Activated CD4-positive, alpha-beta T cell treated with anti-CD3 and anti-CD28 coated beads for 36 hours (primary cell): Measurements from ENCODE around the gene PHLPP1. TPM values are rescaled to one million over a fixed set of nuclear protein-coding genes. Genes with fewer than 3 reads are reported as not detected.

Source experiments
- ATAC-seq: fragments of 200-7000 bp; cut with Tn5 transposase; one replicate; pipeline ENCODE4 v1.10.0; 2021; ENCODE audit warnings: mild to moderate bottlenecking, moderate library complexity
- CTCF ChIA-PET: fragments of 350-600 bp; sonication (Branson Sonifier 250); formaldehyde crosslinking; loops from one replicate; lab custom pipeline; 2021; ENCODE audit warnings: antibody characterized with exemption; lab: Charles Lee
- POLR2A ChIA-PET: fragments of 350-600 bp; sonication (Branson Sonifier 250); formaldehyde crosslinking; loops from one replicate; lab custom pipeline; 2021; ENCODE audit warnings: antibody characterized with exemption, inconsistent platforms; lab: Charles Lee
- DNase-seq: peaks from one replicate; pipeline ENCODE4 v3.0.0-alpha.2; 2020
- H3K27ac Mint-ChIP-seq: one replicate; pipeline ENCODE4 v1.8.0; 2021; ENCODE audit warnings: mixed read lengths
- H3K27me3 Mint-ChIP-seq: one replicate; pipeline ENCODE4 v1.8.0; 2021; ENCODE audit warnings: mixed read lengths
- H3K36me3 Mint-ChIP-seq: one replicate; pipeline ENCODE4 v1.8.0; 2021; ENCODE audit warnings: low read depth, mixed read lengths
- H3K4me1 Mint-ChIP-seq: one replicate; pipeline ENCODE4 v1.8.0; 2021; ENCODE audit warnings: mixed read lengths
- H3K4me3 Mint-ChIP-seq: one replicate; pipeline ENCODE4 v1.8.0; 2021; ENCODE audit warnings: mild to moderate bottlenecking, moderate library complexity, mixed read lengths
- H3K9me3 Mint-ChIP-seq: one replicate; pipeline ENCODE4 v1.8.0; 2021; ENCODE audit warnings: low read depth, mixed read lengths
- intact Hi-C, 2 experiments: fragments of 100-400 bp; cut with DNase I in 1 of 2; cut with micrococcal nuclease in 1 of 2; formaldehyde crosslinking; loops; one replicate each; pipeline versions ENCODE4 v1.14.2 to v1.15.1; 2022 to 2024; cut with DNase I, micrococcal nuclease
- total RNA-seq, 2 experiments: library from RNA; stranded (reverse); gene quantifications; one replicate each; pipeline ENCODE4 v1.2.3, GENCODE V29; 2021

Gene PHLPP1
- total RNA-seq, 2 experiments from 2014 or later: 6.8 to 8.5 TPM

- DNase-seq (no peak), ATAC-seq (no peak)
- intact Hi-C loops: no loop called here
- no peaks in the 10 kb centered on the region for H3K36me3 Mint-ChIP-seq
- ChIA-PET POLR2A (interaction anchor here (0.7 kb wide), 1 partner anchor 142 kb away, joined by 5 read pairs; no protein-coding TSS in a partner anchor), CTCF (interaction anchor here (1.8 kb wide), 1 partner anchor 335 kb away, joined by 5 read pairs; no protein-coding TSS in a partner anchor)
- no peak overlapping the region for H3K27ac Mint-ChIP-seq
- no peaks in the 10 kb centered on the region for H3K4me1 Mint-ChIP-seq
- no peaks in the 10 kb centered on the region for H3K9me3 Mint-ChIP-seq
- no peak overlapping the region for H3K4me3 Mint-ChIP-seq
- no peaks in the 10 kb centered on the region for H3K27me3 Mint-ChIP-seq
These were observed 289.2 kb downstream of the PHLPP1 start for GRCh38 chr18:63004466-63005089.

- H3K4me3 Mint-ChIP-seq: no peak overlapping the region
- ChIA-PET CTCF (interaction anchor here (1.8 to 2.9 kb wide), 2 partner anchors 12 to 334 kb away, joined by 5 to 16 read pairs; no protein-coding TSS in a partner anchor), POLR2A (no interaction called here)
- DNase-seq (no peak), ATAC-seq (no peak)
- no peaks in the 10 kb centered on the region for H3K36me3 Mint-ChIP-seq
- H3K9me3 Mint-ChIP-seq: no peaks in the 10 kb centered on the region
- H3K27ac Mint-ChIP-seq: no peak overlapping the region
- intact Hi-C loops: no loop called here
- H3K4me1 Mint-ChIP-seq: no peaks in the 10 kb centered on the region
- no peaks in the 10 kb centered on the region for H3K27me3 Mint-ChIP-seq
These were observed 290.0 kb downstream of the PHLPP1 start for GRCh38 chr18:63005306-63005705.

- intact Hi-C loops: no loop called here
- CTCF ChIA-PET: interaction anchor here (0.7 to 2.9 kb wide), 4 partner anchors 10 to 350 kb away, joined by 3 to 16 read pairs (median 4); no protein-coding TSS in a partner anchor
- DNase-seq (no peak), ATAC-seq (no peak)
- no peak overlapping the region for H3K27ac Mint-ChIP-seq
- no peaks in the 10 kb centered on the region for H3K27me3 Mint-ChIP-seq
- no peak overlapping the region for H3K4me3 Mint-ChIP-seq
- no peaks in the 10 kb centered on the region for H3K4me1 Mint-ChIP-seq
- no peaks in the 10 kb centered on the region for H3K9me3 Mint-ChIP-seq
- no peaks in the 10 kb centered on the region for H3K36me3 Mint-ChIP-seq
- POLR2A ChIA-PET: no interaction called here
These were observed 291.9 kb downstream of the PHLPP1 start for GRCh38 chr18:63007231-63007630.

- no peak overlapping the region for H3K27ac Mint-ChIP-seq
These were observed 300.9 kb downstream of the PHLPP1 start for GRCh38 chr18:63016270-63016669.

GRCh38 chr18:63017076-63017475, 301.7 kb downstream of the PHLPP1 start:
- Mint-ChIP-seq H3K27ac (no peak overlapping the region), H3K9me3 (peaks cover 6% of the 10 kb centered on the region), H3K27me3 (peaks cover 15% of the 10 kb centered on the region), H3K36me3 (peaks cover 5% of the 10 kb centered on the region), H3K4me1 (no peaks in the 10 kb centered on the region), H3K4me3 (no peak overlapping the region)
- DNase-seq: no peak
- ATAC-seq: no peak
- ChIA-PET POLR2A (no interaction called here), CTCF (interaction anchor here (0.7 to 9.3 kb wide), 41 partner anchors 8 to 559 kb away, joined by 3 to 150 read pairs (median 5); partner anchors contain the start of gene BCL2)
- intact Hi-C loops: loop anchor here (2.0 to 10.0 kb wide), 4 partner anchors 108 to 490 kb away; no protein-coding TSS in a partner anchor

More at GRCh38 chr18:63016270-63016669, 300.9 kb downstream of the PHLPP1 start:
- ChIA-PET POLR2A (no interaction called here), CTCF (interaction anchor here (0.6 to 9.3 kb wide), 54 partner anchors 10 to 836 kb away, joined by 3 to 150 read pairs (median 4); partner anchors contain the start of gene BCL2)
- intact Hi-C loops: loop anchor here (1.0 to 10.0 kb wide), 10 partner anchors 59 to 562 kb away; no protein-coding TSS in a partner anchor
- Mint-ChIP-seq H3K4me1 (no peaks in the 10 kb centered on the region), H3K36me3 (peaks cover 5% of the 10 kb centered on the region), H3K27me3 (peaks cover 13% of the 10 kb centered on the region), H3K9me3 (peaks cover 6% of the 10 kb centered on the region), H3K4me3 (no peak overlapping the region)
- ATAC-seq: peak; percentile 64
- DNase-seq: peak; percentile 64

- no peak for DNase-seq
- CTCF ChIA-PET: interaction anchor here (0.6 to 9.3 kb wide), 31 partner anchors 9 to 426 kb away, joined by 3 to 150 read pairs (median 5); partner anchors contain the start of gene BCL2
- Mint-ChIP-seq H3K4me1 (no peaks in the 10 kb centered on the region), H3K27ac (no peak overlapping the region), H3K4me3 (no peak overlapping the region), H3K36me3 (peaks cover 5% of the 10 kb centered on the region), H3K9me3 (peaks cover 6% of the 10 kb centered on the region), H3K27me3 (peaks cover 15% of the 10 kb centered on the region)
- POLR2A ChIA-PET: no interaction called here
- intact Hi-C loops: loop anchor here (2.0 to 10.0 kb wide), 4 partner anchors 107 to 489 kb away; no protein-coding TSS in a partner anchor
- ATAC-seq: no peak
These were observed 302.6 kb downstream of the PHLPP1 start for GRCh38 chr18:63017977-63018376.

GRCh38 chr18:63022429-63023022, 307.2 kb downstream of the PHLPP1 start:
- DNase-seq (peak; percentile 46), ATAC-seq (no peak)
- Mint-ChIP-seq H3K9me3 (peaks cover 6% of the 10 kb centered on the region), H3K4me3 (no peak overlapping the region), H3K27me3 (peaks cover 7% of the 10 kb centered on the region), H3K27ac (no peak overlapping the region), H3K36me3 (peaks cover 5% of the 10 kb centered on the region), H3K4me1 (no peaks in the 10 kb centered on the region)
- CTCF ChIA-PET: interaction anchor here (0.9 to 2.2 kb wide), 9 partner anchors 8 to 304 kb away, joined by 3 to 7 read pairs (median 4); no protein-coding TSS in a partner anchor
- POLR2A ChIA-PET: no interaction called here
- intact Hi-C loops: no loop called here

GRCh38 chr18:63025251-63026090, 310.1 kb downstream of the PHLPP1 start:
- ATAC-seq (no peak), DNase-seq (peak; percentile 26)
- ChIA-PET CTCF (interaction anchor here (0.6 to 5.1 kb wide), 9 partner anchors 8 to 383 kb away, joined by 3 to 28 read pairs (median 3); no protein-coding TSS in a partner anchor), POLR2A (no interaction called here)
- no peak overlapping the region for H3K27ac Mint-ChIP-seq
- no peak overlapping the region for H3K4me3 Mint-ChIP-seq
- no peaks in the 10 kb centered on the region for H3K36me3 Mint-ChIP-seq
- H3K4me1 Mint-ChIP-seq: no peaks in the 10 kb centered on the region
- H3K27me3 Mint-ChIP-seq: peaks cover 4% of the 10 kb centered on the region
- intact Hi-C loops: no loop called here
- peaks cover 1% of the 10 kb centered on the region for H3K9me3 Mint-ChIP-seq

- intact Hi-C loops: no loop called here
- ATAC-seq (no peak), DNase-seq (no peak)
- H3K36me3 Mint-ChIP-seq: no peaks in the 10 kb centered on the region
- no peak overlapping the region for H3K4me3 Mint-ChIP-seq
- POLR2A ChIA-PET: no interaction called here
- H3K9me3 Mint-ChIP-seq: peaks cover 2% of the 10 kb centered on the region
- no peaks in the 10 kb centered on the region for H3K4me1 Mint-ChIP-seq
- no peak overlapping the region for H3K27ac Mint-ChIP-seq
- CTCF ChIA-PET: interaction anchor here (1.2 to 5.1 kb wide), 3 partner anchors 11 to 299 kb away, joined by 4 to 28 read pairs (median 4); no protein-coding TSS in a partner anchor
- H3K27me3 Mint-ChIP-seq: peaks cover 4% of the 10 kb centered on the region
These were observed 313.0 kb downstream of the PHLPP1 start for GRCh38 chr18:63028380-63028779.
